Right lung (tissue), 5 donors: ENCODE data around the gene RIMBP2. TPM values are rescaled to one million over a fixed set of nuclear protein-coding genes. Genes with fewer than 3 reads are reported as not detected.

Source experiments
- DNase-seq, 2 donors: peaks; one replicate each; pipeline ENCODE4 v3.0.0-alpha.2; 2013
- polyA plus RNA-seq, 5 donors: library from polyadenylated mRNA; unstranded; fragments of 120-200 nt; gene quantifications; one replicate each; pipeline versions ENCODE4 v1.2.1 to v1.2.3, GENCODE V29; 2013; ENCODE audit warnings: inconsistent platforms in 1 of 5, low replicate concordance in 1 of 5; ENCODE audit not compliant: insufficient read length in 5 of 5, insufficient read depth in 1 of 5

The RIMBP2 gene
- polyA plus RNA-seq, 5 donors, result 10.6 to 18.9 (median 16.1) TPM

GRCh38 chr12:130508318-130508717 lies 207.8 kb downstream of the RIMBP2 start:
- DNase-seq, result no peak

GRCh38 chr12:130506844-130507243 lies 209.3 kb downstream of the RIMBP2 start:
- DNase-seq, result no peak

- DNase-seq, result no peak
These were observed 211.3 kb downstream of the RIMBP2 start for GRCh38 chr12:130504840-130505175.

GRCh38 chr12:130504110-130504839 lies 211.8 kb downstream of the RIMBP2 start:
- DNase-seq, result no peak

GRCh38 chr12:130501821-130502220 lies 214.3 kb downstream of the RIMBP2 start:
- no peak for DNase-seq

GRCh38 chr12:130500835-130501330 lies 215.2 kb downstream of the RIMBP2 start:
- no peak for DNase-seq

GRCh38 chr12:130499474-130499873 lies 216.6 kb downstream of the RIMBP2 start:
- no peak for DNase-seq

GRCh38 chr12:130498589-130499385 lies 217.3 kb downstream of the RIMBP2 start:
- DNase-seq, result no peak

GRCh38 chr12:130497991-130498390 lies 218.1 kb downstream of the RIMBP2 start:
- DNase-seq, result no peak

- no peak for DNase-seq
These were observed 218.8 kb downstream of the RIMBP2 start for GRCh38 chr12:130497321-130497720.

- no peak for DNase-seq
These were observed 219.5 kb downstream of the RIMBP2 start for GRCh38 chr12:130496516-130497120.

GRCh38 chr12:130495156-130495555 lies 220.9 kb downstream of the RIMBP2 start:
- no peak for DNase-seq

GRCh38 chr12:130494736-130495135 lies 221.4 kb downstream of the RIMBP2 start:
- no peak for DNase-seq

GRCh38 chr12:130493951-130494350 lies 222.1 kb downstream of the RIMBP2 start:
- DNase-seq, result no peak

- DNase-seq, result no peak
These were observed 224.4 kb downstream of the RIMBP2 start for GRCh38 chr12:130491421-130492357.

- DNase-seq, result no peak
These were observed 225.4 kb downstream of the RIMBP2 start for GRCh38 chr12:130490674-130491073.

GRCh38 chr12:130489293-130489692 lies 226.8 kb downstream of the RIMBP2 start:
- DNase-seq, result no peak

- no peak for DNase-seq
These were observed 227.8 kb downstream of the RIMBP2 start for GRCh38 chr12:130488358-130488710.

GRCh38 chr12:130487636-130488357 lies 228.3 kb downstream of the RIMBP2 start:
- no peak for DNase-seq

GRCh38 chr12:130486891-130487416 lies 229.1 kb downstream of the RIMBP2 start:
- DNase-seq, result no peak

GRCh38 chr12:130486146-130486435 lies 230.0 kb downstream of the RIMBP2 start:
- DNase-seq, result no peak
